GM19324 (cell line): ENCODE results near the gene TNFAIP1.
A peak's percentile ranks its signal among the peaks of the same experiment; 100 is the strongest.
"Not testable (repeated sequence)": the region's sequence is repeated elsewhere in the genome, so short reads cannot be mapped to it uniquely, and the experiment has no call there.

Experiments used
- ATAC-seq: cut with Tn5 transposase; IDR thresholded peaks from one replicate; pipeline ENCODE4 v1.9.1; 2021; ENCODE audit warnings: mild to moderate bottlenecking, moderate library complexity; ENCODE audit not compliant: unreplicated experiment, low FRiP score

The TNFAIP1 gene

DNA sequence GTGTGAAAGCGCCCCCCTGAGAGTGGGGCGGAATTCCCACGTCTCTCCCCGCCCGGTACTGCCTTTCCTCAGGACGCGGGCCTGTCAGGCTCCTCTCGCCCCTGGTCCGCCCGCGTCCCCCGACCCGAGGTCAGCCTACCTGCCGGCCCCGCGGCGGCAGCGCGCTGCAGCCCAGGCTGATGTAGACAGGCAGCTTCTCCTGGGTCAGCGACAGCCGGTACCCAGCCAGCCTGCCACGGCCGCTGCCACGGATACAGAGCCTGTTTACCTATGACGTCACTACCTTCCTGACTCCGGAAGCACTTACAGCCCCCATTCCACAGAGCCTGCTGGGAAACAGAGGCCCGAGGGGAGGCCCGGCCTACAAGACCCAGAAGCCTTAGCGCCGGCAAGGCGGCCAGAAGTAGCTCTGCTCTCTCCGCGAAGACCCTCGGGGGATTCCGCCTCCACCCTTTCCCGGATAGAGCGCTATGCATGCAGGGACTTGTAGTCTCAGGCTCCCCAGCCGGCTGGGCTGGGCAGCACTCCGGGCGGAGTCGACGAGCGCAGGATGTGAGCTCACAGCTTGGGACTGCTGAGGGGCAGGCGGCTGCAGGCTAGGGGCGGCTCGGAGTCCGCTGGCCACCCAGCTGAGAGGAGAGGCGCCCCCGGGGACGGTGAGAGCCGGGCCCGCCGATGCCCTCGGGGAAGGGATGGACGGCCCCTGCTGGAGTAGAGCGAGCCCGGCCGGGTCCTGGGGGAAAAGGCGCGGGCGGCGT lies at the start of gene TNFAIP1, which contains the start of gene IFT20:
TSS of gene TNFAIP1 (plus strand) at position 561 of the 758 bp plus-strand sequence. CDS start 3,761 bp downstream, outside the sequence.
TSS of gene IFT20 (minus strand) at position 272 of the 758 bp plus-strand sequence. CDS start 3,487 bp downstream, outside the sequence.
- peak; percentile 97 for ATAC-seq

DNA sequence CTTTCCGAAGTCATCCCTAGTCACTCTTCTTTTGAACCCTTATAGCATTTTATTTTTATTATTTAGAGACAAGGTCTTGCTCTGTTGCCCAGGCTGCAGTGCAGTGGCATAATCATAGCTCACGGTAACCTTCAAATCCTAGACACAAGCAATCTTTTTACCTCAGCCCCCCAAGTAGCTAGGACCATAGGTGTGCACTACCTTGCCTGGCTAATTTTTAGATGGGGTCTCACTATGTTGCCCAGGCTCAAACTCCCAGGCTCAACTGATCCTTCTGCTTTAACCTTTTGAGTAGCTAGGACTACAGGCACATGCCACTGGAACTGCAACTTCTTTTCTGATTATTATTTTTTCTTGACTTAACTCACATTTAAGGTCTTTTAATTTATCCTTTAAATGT lies 49.6 kb upstream of the TNFAIP1 start:
- ATAC-seq = no peak

DNA sequence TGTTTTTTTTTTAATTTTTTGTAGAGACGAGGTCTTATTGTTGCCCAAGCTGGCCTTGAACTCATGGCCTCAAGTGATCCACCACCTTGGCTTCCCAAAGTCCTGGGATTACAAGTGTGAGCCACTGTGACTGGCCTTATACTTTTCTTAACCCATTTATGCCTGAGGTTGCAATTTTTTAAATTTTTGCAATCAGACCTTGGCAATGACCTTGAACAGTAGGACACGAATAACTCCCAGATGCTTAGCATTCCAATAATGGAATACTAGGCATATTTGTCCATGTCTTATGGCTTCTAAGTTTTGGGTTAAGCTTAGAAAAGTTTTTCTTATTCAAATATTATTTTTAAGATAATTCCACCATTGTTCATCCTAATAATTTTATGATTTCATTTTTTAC lies 44.9 kb upstream of the TNFAIP1 start:
- ATAC-seq = no peak

GRCh38 chr17:28291780-28292330 lies 43.7 kb upstream of the TNFAIP1 start:
- ATAC-seq = no peak

GRCh38 chr17:28292878-28293277 lies 42.7 kb upstream of the TNFAIP1 start:
- not testable (repeated sequence) for ATAC-seq

DNA sequence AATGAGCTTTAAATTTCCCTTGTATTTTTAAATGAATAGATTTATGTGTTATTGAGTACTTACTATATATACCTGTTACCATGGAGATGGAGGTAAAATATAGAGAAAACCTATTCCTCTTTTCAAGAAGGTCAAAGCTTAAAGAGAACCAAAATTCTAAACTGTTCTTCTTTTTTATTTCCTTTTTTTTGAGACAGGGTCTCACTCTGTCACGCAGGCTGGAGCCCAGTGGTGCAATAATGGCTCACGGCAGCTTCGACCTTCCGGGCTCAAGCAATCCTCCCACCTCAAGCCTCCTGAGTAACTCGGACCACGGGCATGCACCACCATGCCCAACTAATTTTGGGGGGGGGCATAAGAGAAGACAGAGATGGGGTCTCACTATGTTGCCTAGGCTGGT lies 41.6 kb upstream of the TNFAIP1 start:
- ATAC-seq = no peak

GRCh38 chr17:28295677-28296578 lies 39.6 kb upstream of the TNFAIP1 start:
- ATAC-seq = no peak

GRCh38 chr17:28298449-28298848 lies 37.1 kb upstream of the TNFAIP1 start:
- ATAC-seq = no peak

DNA sequence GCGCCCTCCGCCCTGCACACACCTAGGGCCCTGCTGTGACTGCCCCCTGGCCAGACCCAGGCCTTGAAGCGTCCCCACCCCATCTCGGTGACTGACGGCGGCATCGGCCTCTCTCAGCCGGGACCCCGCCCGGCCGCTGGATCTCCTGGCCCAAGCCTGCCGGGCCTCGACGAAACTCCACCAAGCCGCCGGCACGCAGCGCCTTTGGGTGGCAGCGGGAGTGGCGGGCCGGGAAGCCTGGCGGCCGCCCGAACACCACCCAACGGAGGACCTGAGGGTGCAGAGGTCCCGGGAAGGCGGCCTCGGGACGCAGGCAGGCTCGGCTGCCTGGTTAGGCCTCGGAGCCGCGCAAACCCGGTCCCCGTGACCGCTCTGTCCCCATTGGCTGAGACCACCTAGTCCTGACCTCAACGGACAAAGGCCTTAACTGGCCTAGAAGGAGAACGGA lies 28.6 kb upstream of the TNFAIP1 start:
- no peak for ATAC-seq

GRCh38 chr17:28313841-28314240 lies 21.7 kb upstream of the TNFAIP1 start:
- no peak for ATAC-seq

DNA sequence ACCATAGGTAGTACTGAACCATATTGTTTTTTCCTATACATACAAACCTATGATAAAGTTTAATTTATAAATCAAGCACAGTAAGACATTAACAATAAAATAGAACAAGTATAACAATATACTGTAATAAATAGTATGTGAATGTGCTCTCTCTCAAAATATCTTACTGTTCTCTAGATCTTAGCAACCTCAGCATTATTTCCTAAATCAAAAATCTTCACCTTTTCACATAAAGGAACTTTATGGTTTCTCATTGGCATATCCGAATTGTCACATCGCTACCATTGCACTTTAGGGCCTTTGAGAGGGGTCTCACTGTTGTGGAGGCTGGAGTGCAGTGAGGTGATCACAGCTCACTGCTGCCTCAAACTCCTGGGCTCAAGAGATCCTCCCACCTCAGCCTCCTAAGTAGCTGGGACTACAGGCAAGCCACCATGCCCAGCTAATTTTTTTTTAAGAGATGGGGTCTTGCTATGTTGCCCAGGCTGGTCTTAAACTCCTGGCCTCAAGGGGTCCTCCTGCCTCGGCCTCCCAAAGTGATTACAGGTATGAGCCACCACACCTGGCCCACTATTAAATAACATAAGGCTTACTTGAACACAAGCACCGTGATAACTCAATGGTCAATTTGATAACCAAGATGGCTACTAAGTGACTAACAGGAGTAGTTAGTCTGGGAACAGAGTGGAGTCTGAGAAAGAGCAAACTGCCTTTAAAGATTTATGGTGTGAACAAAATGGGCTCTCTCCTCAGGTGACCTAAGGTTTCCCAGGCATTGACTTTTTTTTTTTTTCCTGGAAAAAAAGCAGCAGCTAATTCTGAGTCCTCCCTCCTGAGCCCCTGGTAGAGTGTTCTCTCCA lies 19.5 kb upstream of the TNFAIP1 start:
- no peak for ATAC-seq

DNA sequence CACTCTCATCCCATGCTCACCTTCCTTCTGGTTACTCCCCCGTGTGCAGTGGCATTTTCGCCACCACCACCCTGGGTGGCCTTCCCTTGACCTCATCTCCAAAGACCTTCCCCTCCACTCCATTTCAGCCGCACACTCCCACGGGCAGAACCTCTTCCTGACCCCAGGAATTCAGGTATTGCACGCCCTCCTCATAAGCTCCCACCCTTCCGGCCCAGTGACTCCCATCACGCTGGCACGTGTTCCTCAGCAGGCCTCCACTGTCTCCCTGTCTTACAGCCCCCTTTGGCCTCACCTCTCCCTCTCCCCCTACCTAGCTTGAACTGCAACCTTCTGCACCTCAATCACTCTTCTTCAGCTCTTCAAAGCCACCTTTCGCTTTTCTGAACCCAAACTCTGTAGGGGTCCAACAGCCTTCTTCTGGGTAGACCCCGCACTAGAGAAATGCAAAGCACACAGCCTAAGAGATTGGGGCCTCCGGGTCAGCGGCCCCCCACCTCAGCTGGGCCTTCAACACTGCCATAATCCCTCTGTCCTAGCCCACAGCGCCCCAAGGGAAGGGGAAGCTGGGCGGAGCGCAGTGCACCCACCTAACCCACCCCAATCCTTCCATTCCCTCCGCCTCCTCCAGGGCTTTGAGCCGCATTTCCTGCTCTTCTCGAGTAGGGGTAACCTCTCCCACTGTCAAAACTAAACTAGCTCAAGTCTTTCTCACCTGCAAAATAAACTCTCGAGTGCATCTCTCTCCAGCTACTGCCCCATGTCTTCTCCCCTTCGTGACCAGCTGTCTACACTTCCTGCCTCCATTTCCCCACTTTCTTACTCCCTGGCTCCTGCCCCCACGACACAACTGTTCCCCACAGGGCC lies 18.2 kb upstream of the TNFAIP1 start:
- ATAC-seq = no peak

DNA sequence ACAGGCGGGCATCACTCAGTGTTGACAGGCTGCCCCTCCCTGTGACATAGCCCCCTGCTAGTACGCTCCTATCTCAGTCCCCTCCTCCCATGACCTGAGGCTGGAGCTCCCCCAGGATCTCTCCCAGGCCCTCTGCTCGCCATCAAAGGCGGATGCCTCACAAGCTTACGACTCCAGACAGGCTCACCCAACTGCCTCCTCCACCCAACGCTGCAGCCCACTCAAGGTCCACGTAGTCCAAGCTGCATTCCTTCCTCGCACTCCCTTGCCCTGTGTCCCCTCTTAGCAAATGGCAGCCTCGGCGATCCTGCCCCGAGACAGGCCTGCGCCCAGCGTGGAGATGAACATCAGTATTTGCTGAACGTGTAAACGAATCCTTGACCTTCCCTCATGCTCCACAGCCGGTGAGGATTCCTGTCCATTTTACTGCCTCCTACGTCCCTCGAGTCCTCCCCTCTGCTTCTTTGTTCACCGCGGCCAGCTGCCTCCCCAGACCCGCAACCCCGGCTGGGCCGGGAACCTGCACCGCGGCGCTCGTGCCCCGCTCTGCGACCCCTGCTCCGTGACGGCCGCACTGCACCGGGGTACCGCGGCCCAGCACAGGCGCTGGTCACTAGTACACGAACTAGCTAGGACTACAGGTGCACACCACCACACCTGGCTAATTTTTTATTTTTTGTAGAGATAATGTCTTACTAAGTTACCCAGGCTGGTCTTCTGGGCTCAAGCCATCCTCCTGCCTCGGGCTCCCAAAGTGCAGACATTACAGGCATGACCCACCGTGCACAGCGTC lies 17.4 kb upstream of the TNFAIP1 start:
- peak; percentile 7 for ATAC-seq

GRCh38 chr17:28318759-28319597 lies 16.6 kb upstream of the TNFAIP1 start, which contains the start of gene TMEM97:
TMEM97 (plus strand) TSS chr17:28319200; CDS start chr17:28319240, 40 bp downstream.
- peak; percentile 98 for ATAC-seq

- ATAC-seq = no peak
Measured at GRCh38 chr17:28319598-28319935, 16.0 kb upstream of the TNFAIP1 start.

GRCh38 chr17:28320215-28321061 lies 15.1 kb upstream of the TNFAIP1 start:
- ATAC-seq = no peak
